DLD1 (cell line): ENCODE measurements around the gene PIK3IP1.
"Not testable (repeated sequence)": the region's sequence is repeated elsewhere in the genome, so short reads cannot be mapped to it uniquely, and the experiment has no call there.

Experiments
- in situ Hi-C: cut with HindIII; loops from 2 replicates; pipeline ENCODE4 v1.10.0; 2017; ENCODE audit warnings: low sequenced_read_pairs

The PIK3IP1 gene

GRCh38 chr22:31259798-31260473 is 32.4 kb downstream of the PIK3IP1 start:
- in situ Hi-C loops: no loop called here

- in situ Hi-C loops: no loop called here
These were observed 38.3 kb downstream of the PIK3IP1 start for GRCh38 chr22:31253949-31254348.

GRCh38 chr22:31250740-31251600 is 41.3 kb downstream of the PIK3IP1 start:
- in situ Hi-C loops: no loop called here

GRCh38 chr22:31248965-31249958 is 43.0 kb downstream of the PIK3IP1 start:
- in situ Hi-C loops: no loop called here

GRCh38 chr22:31248138-31248745 is 44.0 kb downstream of the PIK3IP1 start:
- in situ Hi-C loops: no loop called here

GRCh38 chr22:31247726-31248125 is 44.6 kb downstream of the PIK3IP1 start:
- in situ Hi-C loops: no loop called here

GRCh38 chr22:31246687-31247086 is 45.6 kb downstream of the PIK3IP1 start:
- in situ Hi-C loops: no loop called here

GRCh38 chr22:31245998-31246397 is 46.3 kb downstream of the PIK3IP1 start:
- in situ Hi-C loops: not testable (repeated sequence)

GRCh38 chr22:31244943-31245451 is 47.3 kb downstream of the PIK3IP1 start:
- in situ Hi-C loops: no loop called here

GRCh38 chr22:31244046-31244942 is 48.0 kb downstream of the PIK3IP1 start:
- in situ Hi-C loops: no loop called here

GRCh38 chr22:31243339-31244045 is 48.8 kb downstream of the PIK3IP1 start:
- in situ Hi-C loops: no loop called here

- in situ Hi-C loops: no loop called here
These were observed 50.4 kb downstream of the PIK3IP1 start for GRCh38 chr22:31241936-31242335.

- in situ Hi-C loops: no loop called here
These were observed 51.1 kb downstream of the PIK3IP1 start for GRCh38 chr22:31241200-31241599.

GRCh38 chr22:31239771-31240370 is 52.4 kb downstream of the PIK3IP1 start:
- in situ Hi-C loops: no loop called here

GRCh38 chr22:31238057-31238456 is 54.2 kb downstream of the PIK3IP1 start:
- in situ Hi-C loops: no loop called here

- in situ Hi-C loops: not testable (repeated sequence)
These were observed 56.2 kb downstream of the PIK3IP1 start for GRCh38 chr22:31236044-31236443.

GRCh38 chr22:31235081-31235480 is 57.2 kb downstream of the PIK3IP1 start:
- in situ Hi-C loops: no loop called here

- in situ Hi-C loops: no loop called here
These were observed 59.3 kb downstream of the PIK3IP1 start for GRCh38 chr22:31233001-31233400.
